OCI-LY1 (cell line): ENCODE results near the gene KRT2.

Experiments
- H2AFZ ChIP-seq: fragments of 200-600 bp; sonication (generic), shearing (Covaris generic); 2 replicates; pipeline ENCODE4 v1.6.0; 2014; ENCODE audit warnings: antibody characterized with exemption, mild to moderate bottlenecking, low read length
- H3F3A ChIP-seq: fragments of 200-600 bp; sonication (generic), shearing (Covaris generic); 2 replicates; pipeline ENCODE4 v1.6.0; 2014; ENCODE audit warnings: mild to moderate bottlenecking, antibody characterized with exemption, low read length, moderate library complexity; ENCODE audit not compliant: insufficient read depth
- H3K27ac ChIP-seq: fragments of 200-600 bp; sonication (generic); 2 replicates; pipeline ENCODE4 v1.5.1; 2014; ENCODE audit warnings: low read length, mixed run types, mild to moderate bottlenecking, low read depth; ENCODE audit not compliant: poor library complexity, severe bottlenecking
- H3K27me3 ChIP-seq: fragments of 200-600 bp; sonication (generic); 2 replicates; pipeline ENCODE4 v1.6.0; 2014; ENCODE audit warnings: antibody characterized with exemption, mild to moderate bottlenecking, low read length, moderate library complexity; ENCODE audit not compliant: insufficient read depth
- H3K36me3 ChIP-seq: fragments of 200-600 bp; sonication (generic); 2 replicates; pipeline ENCODE4 v1.6.1; 2014; ENCODE audit warnings: mild to moderate bottlenecking, antibody characterized with exemption, low read length, moderate library complexity, mixed read lengths; ENCODE audit not compliant: insufficient read depth
- H3K4me1 ChIP-seq: fragments of 200-600 bp; sonication (generic); 2 replicates; pipeline ENCODE4 v1.5.1; 2014; ENCODE audit warnings: mild to moderate bottlenecking, low read length, moderate library complexity; ENCODE audit not compliant: insufficient read depth, severe bottlenecking
- H3K4me2 ChIP-seq: fragments of 200-600 bp; sonication (generic), shearing (Covaris generic); 2 replicates; pipeline ENCODE4 v1.6.1; 2014; ENCODE audit warnings: low read length
- H3K4me3 ChIP-seq: fragments of 200-600 bp; sonication (generic); 2 replicates; pipeline ENCODE4 v1.5.1; 2014; ENCODE audit warnings: low read length, low read depth, mild to moderate bottlenecking, mixed read lengths; ENCODE audit not compliant: poor library complexity, severe bottlenecking
- H3K79me2 ChIP-seq: fragments of 200-600 bp; shearing (Covaris generic); 2 replicates; pipeline ENCODE4 v1.6.1; 2016; ENCODE audit warnings: mixed run types, low read length, mixed read lengths; ENCODE audit not compliant: insufficient read depth
- H3K9ac ChIP-seq: fragments of 200-600 bp; sonication (generic), shearing (Covaris generic); 2 replicates; pipeline ENCODE4 v1.6.1; 2014; ENCODE audit warnings: mild to moderate bottlenecking, low read length, mixed read lengths
- H3K9me2 ChIP-seq: fragments of 200-600 bp; sonication (generic), shearing (Covaris generic); 2 replicates; pipeline ENCODE4 v1.6.1; 2014; ENCODE audit warnings: low read depth, mild to moderate bottlenecking, low read length, mixed read lengths
- H3K9me3 ChIP-seq: fragments of 200-600 bp; shearing (Covaris generic); 2 replicates; pipeline ENCODE4 v1.6.1; 2014; ENCODE audit warnings: low read length, mixed read lengths
- H4K20me1 ChIP-seq: fragments of 200-600 bp; sonication (generic), shearing (Covaris generic); 2 replicates; pipeline ENCODE4 v1.6.0; 2016; ENCODE audit warnings: mild to moderate bottlenecking, low read length; ENCODE audit not compliant: insufficient read depth
- EZH2 ChIP-seq: fragments of 200-600 bp; sonication (generic), shearing (Covaris generic); IDR thresholded peaks from 2 replicates; pipeline ENCODE4 v1.8.0; 2017; ENCODE audit warnings: borderline replicate concordance, mixed run types, mild to moderate bottlenecking, antibody characterized with exemption, low read length, moderate library complexity, mixed read lengths
- TF ChIP-seq, protein P1 (sequence below): fragments of 200-600 bp; sonication (generic), shearing (Covaris generic); IDR thresholded peaks from 2 replicates; pipeline ENCODE4 v1.5.1; 2017; ENCODE audit warnings: mild to moderate bottlenecking, antibody characterized with exemption, low read length, moderate library complexity, mixed read lengths

The KRT2 gene

DNA sequence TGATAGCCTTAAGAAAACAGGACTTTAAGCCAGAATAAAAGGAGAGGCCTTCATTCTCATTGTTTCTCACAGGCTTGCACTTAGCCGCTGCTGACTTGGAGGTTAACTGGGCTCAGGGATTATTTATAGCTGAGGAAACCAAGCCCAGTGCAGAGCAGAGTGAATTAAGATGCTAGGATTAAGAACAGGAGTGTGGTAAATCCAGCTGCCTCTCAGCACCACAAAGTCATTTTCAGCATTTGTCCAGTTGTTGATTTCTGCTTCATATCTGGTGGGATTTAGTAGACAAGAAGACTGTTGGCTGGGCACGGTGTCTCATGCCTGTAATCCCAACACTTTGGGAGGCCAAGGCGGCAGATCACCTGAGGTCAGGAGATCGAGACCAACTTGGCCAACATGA, 19.4 kb downstream of the KRT2 start:
- Histone ChIP-seq H3K9ac (no peak overlapping the region), H3K4me2 (no peak overlapping the region)
- no peak for TF ChIP-seq EZH2
- TF ChIP-seq, protein P1, sequence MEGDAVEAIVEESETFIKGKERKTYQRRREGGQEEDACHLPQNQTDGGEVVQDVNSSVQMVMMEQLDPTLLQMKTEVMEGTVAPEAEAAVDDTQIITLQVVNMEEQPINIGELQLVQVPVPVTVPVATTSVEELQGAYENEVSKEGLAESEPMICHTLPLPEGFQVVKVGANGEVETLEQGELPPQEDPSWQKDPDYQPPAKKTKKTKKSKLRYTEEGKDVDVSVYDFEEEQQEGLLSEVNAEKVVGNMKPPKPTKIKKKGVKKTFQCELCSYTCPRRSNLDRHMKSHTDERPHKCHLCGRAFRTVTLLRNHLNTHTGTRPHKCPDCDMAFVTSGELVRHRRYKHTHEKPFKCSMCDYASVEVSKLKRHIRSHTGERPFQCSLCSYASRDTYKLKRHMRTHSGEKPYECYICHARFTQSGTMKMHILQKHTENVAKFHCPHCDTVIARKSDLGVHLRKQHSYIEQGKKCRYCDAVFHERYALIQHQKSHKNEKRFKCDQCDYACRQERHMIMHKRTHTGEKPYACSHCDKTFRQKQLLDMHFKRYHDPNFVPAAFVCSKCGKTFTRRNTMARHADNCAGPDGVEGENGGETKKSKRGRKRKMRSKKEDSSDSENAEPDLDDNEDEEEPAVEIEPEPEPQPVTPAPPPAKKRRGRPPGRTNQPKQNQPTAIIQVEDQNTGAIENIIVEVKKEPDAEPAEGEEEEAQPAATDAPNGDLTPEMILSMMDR, result no peak

DNA sequence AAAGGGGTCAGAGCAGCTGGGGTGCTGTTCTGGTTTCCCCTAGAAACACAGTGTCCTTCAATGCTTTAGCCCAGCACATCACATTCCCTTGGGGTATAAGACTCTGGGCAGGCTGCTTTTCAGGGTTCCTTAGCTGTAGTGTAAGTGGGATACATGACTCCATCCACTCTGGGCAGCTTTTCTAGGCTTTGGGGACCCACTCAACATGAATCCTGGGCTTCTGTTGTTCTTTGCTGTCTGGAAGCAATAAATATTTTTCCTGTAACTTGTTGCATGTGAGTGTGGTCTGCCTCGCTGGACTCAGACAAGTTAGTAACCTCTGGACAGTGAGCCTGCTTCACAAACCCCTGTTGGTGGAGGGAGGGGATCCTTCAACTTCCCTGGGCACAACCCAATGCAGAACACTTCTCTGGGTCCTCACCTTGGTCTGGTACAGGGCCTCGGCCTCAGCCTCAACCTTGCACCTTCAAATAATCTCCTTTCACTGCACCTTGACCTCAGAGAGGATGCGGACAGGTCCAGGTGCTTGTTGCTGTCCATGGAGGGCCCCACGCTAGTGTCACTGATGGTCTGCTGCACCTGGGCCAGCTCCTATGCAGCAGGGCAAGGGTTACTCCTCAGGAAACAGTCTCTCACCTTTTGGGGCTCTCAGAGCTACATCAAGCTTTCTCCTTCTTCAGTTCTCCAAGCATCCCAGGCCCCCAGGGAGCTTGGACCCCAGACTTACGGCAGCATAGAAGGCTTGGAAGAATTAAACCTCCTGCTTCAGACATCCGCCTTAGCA, 20.1 kb downstream of the KRT2 start:
- no peaks in the 10 kb centered on the region for H4K20me1 ChIP-seq
- H3K9me3 ChIP-seq, result no peaks in the 10 kb centered on the region
- H3K4me3 ChIP-seq, result no peak overlapping the region
- no peaks in the 10 kb centered on the region for H3K9me2 ChIP-seq
- no peaks in the 10 kb centered on the region for H3K4me1 ChIP-seq
- H3K27me3 ChIP-seq, result no peaks in the 10 kb centered on the region
- no peaks in the 10 kb centered on the region for H3K36me3 ChIP-seq
- no peak overlapping the region for H3K27ac ChIP-seq
- TF ChIP-seq EZH2, result no peak
- TF ChIP-seq, protein P1, result no peak
- no peak overlapping the region for H3K4me2 ChIP-seq
- no peaks in the 10 kb centered on the region for H3F3A ChIP-seq
- H3K9ac ChIP-seq, result no peak overlapping the region
- H3K79me2 ChIP-seq, result no peaks in the 10 kb centered on the region
- no peak overlapping the region for H2AFZ ChIP-seq

More for the DNA sequence above, 19.4 kb downstream of the KRT2 start:
- Histone ChIP-seq H3K27me3 (no peaks in the 10 kb centered on the region), H3K27ac (no peak overlapping the region), H3K36me3 (no peaks in the 10 kb centered on the region), H3F3A (no peaks in the 10 kb centered on the region), H4K20me1 (no peaks in the 10 kb centered on the region), H3K4me1 (no peaks in the 10 kb centered on the region), H3K79me2 (no peaks in the 10 kb centered on the region), H2AFZ (no peak overlapping the region), H3K9me3 (no peaks in the 10 kb centered on the region), H3K9me2 (no peaks in the 10 kb centered on the region), H3K4me3 (no peak overlapping the region)

DNA sequence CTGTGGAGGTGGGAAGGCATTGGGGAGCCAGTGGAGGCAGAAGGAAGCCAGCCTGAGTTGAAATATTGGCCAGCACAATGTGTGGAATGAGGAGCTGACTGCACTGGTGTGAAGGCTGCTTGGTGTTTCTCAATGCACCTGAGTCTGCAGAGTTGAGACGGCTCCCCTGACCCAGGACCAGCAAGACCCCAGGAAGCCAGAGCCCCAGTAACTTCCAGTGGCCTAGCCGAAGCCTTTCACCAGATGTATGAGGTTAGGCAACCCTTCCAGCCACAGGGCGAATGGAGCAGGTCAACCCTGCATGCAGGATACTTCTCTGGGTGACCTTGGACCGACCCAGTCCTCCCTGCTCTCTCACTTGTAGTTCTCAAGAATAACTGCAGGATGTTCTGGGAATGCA, 20.7 kb downstream of the KRT2 start:
- H4K20me1 ChIP-seq, result no peaks in the 10 kb centered on the region
- H3K36me3 ChIP-seq, result no peaks in the 10 kb centered on the region
- H3K9me2 ChIP-seq, result no peaks in the 10 kb centered on the region
- H3K4me3 ChIP-seq, result no peak overlapping the region
- H3K4me1 ChIP-seq, result no peaks in the 10 kb centered on the region
- no peaks in the 10 kb centered on the region for H3K27me3 ChIP-seq
- H3K9ac ChIP-seq, result no peak overlapping the region
- H2AFZ ChIP-seq, result no peak overlapping the region
- no peaks in the 10 kb centered on the region for H3F3A ChIP-seq
- TF ChIP-seq EZH2, result no peak
- TF ChIP-seq, protein P1, result no peak
- H3K79me2 ChIP-seq, result no peaks in the 10 kb centered on the region
- H3K9me3 ChIP-seq, result no peaks in the 10 kb centered on the region
- H3K4me2 ChIP-seq, result no peak overlapping the region
- H3K27ac ChIP-seq, result no peak overlapping the region
